HG03571 (cell line): Measurements from ENCODE around the gene CEACAM19.
"Not testable (repeated sequence)": the region's sequence is repeated elsewhere in the genome, so short reads cannot be mapped to it uniquely, and the experiment has no call there.

Experiments
- ATAC-seq: cut with Tn5 transposase; IDR thresholded peaks from one replicate; pipeline ENCODE4 v1.9.1; 2021; ENCODE audit not compliant: unreplicated experiment

The CEACAM19 gene

GRCh38 chr19:44700547-44700946 is 29.3 kb downstream of the CEACAM19 start:
- no peak for ATAC-seq

GRCh38 chr19:44701228-44701627 is 29.9 kb downstream of the CEACAM19 start:
- no peak for ATAC-seq

- ATAC-seq = no peak
Measured at GRCh38 chr19:44702551-44703176, 31.4 kb downstream of the CEACAM19 start.

GRCh38 chr19:44703336-44704078 is 32.2 kb downstream of the CEACAM19 start:
- ATAC-seq = no peak

- no peak for ATAC-seq
Measured at GRCh38 chr19:44704982-44705381, 33.7 kb downstream of the CEACAM19 start.

GRCh38 chr19:44705502-44706010 is 34.3 kb downstream of the CEACAM19 start:
- no peak for ATAC-seq

- no peak for ATAC-seq
Measured at GRCh38 chr19:44706506-44707236, 35.4 kb downstream of the CEACAM19 start.

GRCh38 chr19:44707794-44708193 is 36.5 kb downstream of the CEACAM19 start:
- ATAC-seq = no peak

GRCh38 chr19:44708940-44709339 is 37.7 kb downstream of the CEACAM19 start:
- no peak for ATAC-seq

GRCh38 chr19:44709434-44710266 is 38.4 kb downstream of the CEACAM19 start:
- ATAC-seq = not testable (repeated sequence)

GRCh38 chr19:44710483-44710882 is 39.2 kb downstream of the CEACAM19 start:
- ATAC-seq = no peak

GRCh38 chr19:44712864-44713515 is 41.7 kb downstream of the CEACAM19 start:
- no peak for ATAC-seq

GRCh38 chr19:44714597-44715169 is 43.4 kb downstream of the CEACAM19 start:
- no peak for ATAC-seq

GRCh38 chr19:44717603-44718002 is 46.3 kb downstream of the CEACAM19 start:
- ATAC-seq = no peak

- ATAC-seq = no peak
Measured at GRCh38 chr19:44718441-44719261, 47.4 kb downstream of the CEACAM19 start.

- ATAC-seq = no peak
Measured at GRCh38 chr19:44719262-44719701, 48.0 kb downstream of the CEACAM19 start.

- not testable (repeated sequence) for ATAC-seq
Measured at GRCh38 chr19:44720396-44720795, 49.1 kb downstream of the CEACAM19 start.

- no peak for ATAC-seq
Measured at GRCh38 chr19:44720945-44721344, 49.7 kb downstream of the CEACAM19 start.

GRCh38 chr19:44721369-44721768 is 50.1 kb downstream of the CEACAM19 start:
- ATAC-seq = not testable (repeated sequence)
